ENCODE results near the gene SPINK9. TPM values are rescaled to one million over a fixed set of nuclear protein-coding genes. Genes with fewer than 3 reads are reported as not detected.
"Not testable (repeated sequence)": the region's sequence is repeated elsewhere in the genome, so short reads cannot be mapped to it uniquely, and the experiment has no call there.

The SPINK9 gene
- total and polyA plus RNA-seq, 10 donors: not detected

- no peaks in the 10 kb centered on the region for H3K36me3 ChIP-seq
- peaks cover 0 to 5% (median 0%) of the 10 kb centered on the region in 8 donors for H3K9me3 ChIP-seq
- H3K27ac ChIP-seq: no peak overlapping the region
- H3K4me3 ChIP-seq: no peak overlapping the region
- TF ChIP-seq POLR2AphosphoS5 (IDR thresholded peaks at IDR 0.05) (no peak), POLR2A (IDR thresholded peaks at IDR 0.05) (no peak)
- TF ChIP-seq, protein P1, sequence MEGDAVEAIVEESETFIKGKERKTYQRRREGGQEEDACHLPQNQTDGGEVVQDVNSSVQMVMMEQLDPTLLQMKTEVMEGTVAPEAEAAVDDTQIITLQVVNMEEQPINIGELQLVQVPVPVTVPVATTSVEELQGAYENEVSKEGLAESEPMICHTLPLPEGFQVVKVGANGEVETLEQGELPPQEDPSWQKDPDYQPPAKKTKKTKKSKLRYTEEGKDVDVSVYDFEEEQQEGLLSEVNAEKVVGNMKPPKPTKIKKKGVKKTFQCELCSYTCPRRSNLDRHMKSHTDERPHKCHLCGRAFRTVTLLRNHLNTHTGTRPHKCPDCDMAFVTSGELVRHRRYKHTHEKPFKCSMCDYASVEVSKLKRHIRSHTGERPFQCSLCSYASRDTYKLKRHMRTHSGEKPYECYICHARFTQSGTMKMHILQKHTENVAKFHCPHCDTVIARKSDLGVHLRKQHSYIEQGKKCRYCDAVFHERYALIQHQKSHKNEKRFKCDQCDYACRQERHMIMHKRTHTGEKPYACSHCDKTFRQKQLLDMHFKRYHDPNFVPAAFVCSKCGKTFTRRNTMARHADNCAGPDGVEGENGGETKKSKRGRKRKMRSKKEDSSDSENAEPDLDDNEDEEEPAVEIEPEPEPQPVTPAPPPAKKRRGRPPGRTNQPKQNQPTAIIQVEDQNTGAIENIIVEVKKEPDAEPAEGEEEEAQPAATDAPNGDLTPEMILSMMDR (IDR thresholded peaks at IDR 0.05 in 8 of 11, conservative IDR thresholded peaks at IDR 0.05 in 3 of 11): no peak
- H3K4me1 ChIP-seq: no peaks in the 10 kb centered on the region
- intact Hi-C loops (cut with DNase I; ENCODE audit: low total_unique reads): no loop called here
- no peaks in the 10 kb centered on the region for H3K27me3 ChIP-seq (replicated peaks in 1 of 7)
- WGBS, 5 donors: 85 to 94% (median 91%) methylated on average over 2 of the region's 2 CpGs
- no peak for DNase-seq
Observed at GRCh38 chr5:148314187-148314586, 21.2 kb upstream of the SPINK9 start.

- no peaks in the 10 kb centered on the region for H3K27me3 ChIP-seq (replicated peaks in 1 of 7)
- peaks cover 0 to 3% (median 0%) of the 10 kb centered on the region in 8 donors for H3K9me3 ChIP-seq
- TF ChIP-seq POLR2AphosphoS5 (IDR thresholded peaks at IDR 0.05) (no peak), POLR2A (IDR thresholded peaks at IDR 0.05) (no peak)
- TF ChIP-seq, protein P1 (IDR thresholded peaks at IDR 0.05 in 8 of 11, conservative IDR thresholded peaks at IDR 0.05 in 3 of 11): no peak
- no peaks in the 10 kb centered on the region for H3K4me1 ChIP-seq
- 64 to 80% (median 68%) methylated on average over 4 of the region's 4 CpGs for WGBS, 5 donors
- DNase-seq: no peak
- H3K27ac ChIP-seq: no peak overlapping the region
- intact Hi-C loops (cut with DNase I; ENCODE audit: low total_unique reads): no loop called here
- H3K4me3 ChIP-seq: no peak overlapping the region
- H3K36me3 ChIP-seq: no peaks in the 10 kb centered on the region
Observed at GRCh38 chr5:148314731-148315130, 20.6 kb upstream of the SPINK9 start.

- TF ChIP-seq POLR2AphosphoS5 (IDR thresholded peaks at IDR 0.05): peak in 1 of 3 donors; percentile 7
- H3K27me3 ChIP-seq (replicated peaks in 1 of 7); H3K36me3 ChIP-seq; DNase-seq; H3K4me1 ChIP-seq; intact Hi-C loops (cut with DNase I; ENCODE audit: low total_unique reads); H3K9me3 ChIP-seq; H3K27ac ChIP-seq: not testable (repeated sequence)
- 17 to 70% (median 49%) methylated on average over 34 to 42 of the region's 42 CpGs for WGBS, 5 donors
- H3K4me3 ChIP-seq: peak overlapping the region in 2 of 8 donors; percentile 45 to 53
Observed at GRCh38 chr5:148320011-148320963, 15.1 kb upstream of the SPINK9 start.

DNA sequence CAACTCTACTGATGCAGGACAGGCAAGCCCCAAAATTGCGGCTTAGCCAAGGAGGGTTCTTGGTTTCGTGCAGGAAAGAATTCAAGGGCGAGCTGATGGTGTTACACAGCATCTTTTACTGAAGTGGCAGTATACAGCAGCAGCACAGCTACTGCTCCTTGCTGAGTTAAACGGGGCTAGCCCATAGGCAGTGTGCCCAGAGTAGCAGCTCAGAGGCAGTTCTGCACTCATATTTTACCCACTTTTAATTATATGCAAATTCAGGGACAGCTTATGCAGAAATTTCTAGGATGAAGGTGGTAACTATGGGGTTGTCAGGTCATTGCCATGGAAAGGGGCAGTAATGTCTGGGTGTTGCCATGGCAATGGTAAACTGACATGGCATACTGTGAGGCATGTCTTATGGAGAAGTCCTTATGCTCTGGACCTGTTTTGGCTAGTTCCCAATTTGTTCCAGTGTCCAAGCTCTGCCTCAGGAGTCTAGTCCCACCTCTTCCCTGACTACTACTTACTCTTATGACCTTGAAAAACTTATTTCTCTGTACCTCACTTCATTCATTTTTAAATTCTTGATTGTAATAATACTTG is 2.0 kb upstream of the SPINK9 start:
- no peak overlapping the region for H3K27ac ChIP-seq
- no peaks in the 10 kb centered on the region for H3K27me3 ChIP-seq (replicated peaks in 1 of 7)
- intact Hi-C loops (cut with DNase I; ENCODE audit: low total_unique reads): no loop called here
- peaks cover 0 to 10% (median 2%) of the 10 kb centered on the region in 8 donors for H3K9me3 ChIP-seq
- TF ChIP-seq, protein P1 (IDR thresholded peaks at IDR 0.05 in 8 of 11, conservative IDR thresholded peaks at IDR 0.05 in 3 of 11): no peak
- TF ChIP-seq POLR2AphosphoS5 (IDR thresholded peaks at IDR 0.05): no peak
- no peak for TF ChIP-seq POLR2A (IDR thresholded peaks at IDR 0.05)
- no peak for DNase-seq
- H3K36me3 ChIP-seq: no peaks in the 10 kb centered on the region
- no peak overlapping the region for H3K4me3 ChIP-seq
- WGBS, 5 donors: 85 to 97% (median 94%) methylated on average over 4 of the region's 4 CpGs
- no peaks in the 10 kb centered on the region for H3K4me1 ChIP-seq
